HT-29 (cell line): ENCODE measurements around the gene PRIM2. TPM values are rescaled to one million over a fixed set of nuclear protein-coding genes. Genes with fewer than 3 reads are reported as not detected.
"Not testable (repeated sequence)": the region's sequence is repeated elsewhere in the genome, so short reads cannot be mapped to it uniquely, and the experiment has no call there.

ENCODE experiments used
- DNase-seq: peaks from one replicate; pipeline ENCODE4 v3.0.0-alpha.2; 2015; ENCODE audit warnings: low spot score
- total RNA-seq: library from RNA; depleted of rRNA; stranded (reverse); fragments of >200 nt; shearing (Covaris generic); gene quantifications from 2 replicates; pipeline ENCODE4 v1.2.3, GENCODE V29; 2014; rRNA removed

Gene PRIM2
- total RNA-seq, result 14.0 and 14.3 TPM in 2 replicates

DNA sequence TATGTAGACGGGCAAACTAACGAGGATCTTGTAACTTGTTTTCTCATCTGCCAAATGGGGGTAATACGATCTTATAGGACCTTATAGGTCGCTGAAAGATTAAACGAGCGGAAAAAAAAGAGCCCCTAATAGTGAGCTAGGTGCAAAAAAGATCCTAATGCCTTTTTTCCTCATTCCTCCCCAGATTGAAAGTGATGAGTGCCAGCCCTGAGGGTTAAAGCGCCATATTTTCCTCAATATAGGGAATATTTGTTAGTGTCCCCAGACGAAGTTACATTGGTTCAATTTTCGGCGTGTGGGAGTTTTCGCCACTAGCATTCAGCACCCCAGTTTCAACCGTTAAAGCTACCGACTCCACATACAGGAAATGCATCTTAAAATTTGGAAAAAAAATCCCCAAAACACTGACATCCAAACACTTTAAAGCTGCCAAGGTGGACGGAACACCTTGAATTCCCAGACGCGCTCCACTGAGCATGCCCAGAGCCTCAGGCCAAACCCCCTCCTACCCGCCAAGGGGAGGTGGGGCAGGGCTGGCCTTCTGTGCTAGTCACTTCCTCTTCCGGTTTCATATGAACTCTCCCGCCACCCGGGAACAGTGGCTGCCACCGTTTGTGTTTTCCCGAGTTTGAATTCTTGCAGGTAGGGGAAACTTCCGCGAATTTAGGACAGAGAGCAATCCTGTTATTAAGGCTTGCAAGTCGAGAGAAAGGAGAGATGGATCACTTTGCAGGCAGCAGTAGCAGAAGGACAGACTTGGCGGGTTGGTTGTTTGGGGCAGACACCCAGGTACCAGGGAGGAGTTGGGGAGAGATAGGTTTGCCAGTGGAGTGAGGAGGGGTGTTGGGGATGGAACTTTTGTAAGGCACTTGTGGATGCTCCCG lies at the start of gene PRIM2:
PRIM2 (plus strand) TSS at position 571 of the 884 bp plus-strand sequence. CDS start 816 bp downstream, outside the sequence.
- peak; percentile 88 for DNase-seq

- DNase-seq, result no peak
Observed at GRCh38 chr6:57268294-57268640, 49.2 kb upstream of the PRIM2 start.

- peak; percentile 17 for DNase-seq
Observed at GRCh38 chr6:57274113-57274824, 43.2 kb upstream of the PRIM2 start.

DNA sequence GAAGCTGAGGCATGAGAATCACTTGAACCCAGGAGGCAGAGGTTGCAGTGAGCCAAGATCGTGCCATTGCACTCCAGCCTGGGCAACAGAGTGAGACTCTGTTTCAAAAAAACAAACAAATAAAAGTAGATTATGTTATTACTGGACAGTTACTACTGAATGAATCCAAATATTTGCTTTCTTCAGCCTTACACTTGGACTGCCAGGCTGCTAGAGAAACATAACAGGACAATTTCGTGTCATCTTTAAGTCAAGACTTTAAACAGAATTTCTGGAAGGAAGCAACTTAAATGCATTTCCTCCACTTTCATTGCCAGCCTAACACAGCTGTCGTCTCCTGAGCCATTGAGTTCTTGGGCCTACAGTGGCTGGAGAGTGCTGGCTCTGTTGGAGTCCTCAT lies 42.0 kb upstream of the PRIM2 start:
- DNase-seq, result no peak

GRCh38 chr6:57276946-57277345 lies 40.5 kb upstream of the PRIM2 start:
- DNase-seq, result no peak

DNA sequence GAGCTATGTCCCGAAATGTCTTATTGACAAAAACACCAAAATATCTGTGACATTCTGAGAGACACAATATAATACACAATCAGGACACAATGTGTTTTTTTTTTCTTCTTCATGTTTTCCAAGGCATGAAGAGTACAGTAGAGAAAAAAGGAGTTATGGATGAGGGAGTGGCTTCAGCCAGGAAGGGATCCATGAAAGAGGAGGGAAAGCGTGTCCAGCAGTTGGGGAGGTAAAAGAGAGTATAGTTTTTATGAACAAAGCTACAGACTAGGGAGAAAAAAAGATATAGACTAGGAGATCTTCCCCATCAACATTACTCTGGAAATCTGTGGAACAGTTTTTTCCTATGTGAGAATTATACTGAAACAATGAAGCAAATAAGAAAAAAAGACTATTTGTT lies 38.9 kb upstream of the PRIM2 start:
- no peak for DNase-seq

GRCh38 chr6:57279013-57279412 lies 38.4 kb upstream of the PRIM2 start:
- DNase-seq, result no peak

DNA sequence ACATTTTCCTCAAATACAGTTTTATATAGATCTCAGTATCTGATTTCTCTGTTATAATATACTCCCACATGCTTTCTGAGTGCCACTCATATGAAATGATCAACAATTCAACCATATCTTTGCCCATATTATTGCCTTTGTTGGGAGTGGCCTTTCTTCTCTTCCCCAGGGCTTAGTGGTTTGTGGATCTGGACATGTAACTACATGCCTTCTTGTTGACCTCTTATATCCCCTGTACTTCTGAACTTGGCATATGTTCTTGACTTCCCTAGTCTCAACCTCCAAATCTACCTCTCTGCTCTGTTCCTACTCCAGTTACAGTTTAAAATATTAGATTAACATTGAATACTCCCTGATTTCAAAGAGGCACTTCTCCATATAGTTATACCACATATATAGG lies 34.3 kb upstream of the PRIM2 start:
- DNase-seq, result no peak

- no peak for DNase-seq
Observed at GRCh38 chr6:57283911-57284455, 33.4 kb upstream of the PRIM2 start.

GRCh38 chr6:57288136-57288535 lies 29.3 kb upstream of the PRIM2 start:
- peak; percentile 86 for DNase-seq

GRCh38 chr6:57293472-57293871 lies 24.0 kb upstream of the PRIM2 start:
- DNase-seq, result not testable (repeated sequence)

DNA sequence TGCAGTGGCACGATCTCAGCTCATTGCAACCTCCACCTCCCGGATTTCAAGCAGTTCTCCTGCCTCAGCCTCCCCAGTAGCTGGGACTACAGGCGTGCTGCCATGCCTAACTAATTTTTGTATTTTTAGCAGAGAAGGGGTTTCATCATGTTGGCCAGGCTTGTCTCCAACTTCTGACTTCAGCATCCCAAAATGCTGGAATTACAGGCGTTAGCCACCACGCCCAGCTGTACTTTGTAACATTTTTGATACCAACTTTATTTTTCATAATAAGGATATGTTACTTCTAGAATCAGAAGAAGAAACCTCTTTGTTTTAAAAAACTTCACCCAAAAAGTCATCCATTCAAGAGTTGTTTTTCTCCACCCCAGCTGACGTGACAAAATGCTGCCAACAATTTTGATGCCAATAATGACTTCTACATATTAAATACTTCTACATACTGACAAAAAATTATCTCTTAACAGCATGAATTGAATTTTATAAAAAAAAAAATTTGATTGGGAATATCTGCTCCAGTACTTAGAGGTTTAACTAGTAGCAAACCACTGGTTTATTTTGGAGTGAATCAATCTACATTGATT lies 22.5 kb upstream of the PRIM2 start:
- DNase-seq, result no peak

DNA sequence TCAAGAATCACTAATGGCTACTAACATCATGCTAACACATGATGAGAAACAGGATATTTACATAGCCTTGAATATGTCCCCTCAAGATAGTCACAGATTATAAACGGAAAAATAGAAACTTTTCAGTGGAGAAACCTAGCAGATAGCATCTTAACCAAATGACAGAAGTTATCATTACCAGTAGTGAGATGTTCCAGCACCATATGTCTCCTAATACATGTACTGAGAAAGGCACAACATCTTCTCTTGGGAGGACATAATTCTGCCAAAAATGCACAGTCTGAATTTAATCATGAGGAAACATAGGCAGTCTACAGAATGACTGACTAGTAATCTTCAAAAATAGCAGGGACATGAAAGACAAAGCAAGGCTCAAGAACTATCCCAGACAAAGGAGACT lies 19.9 kb upstream of the PRIM2 start:
- DNase-seq, result no peak

DNA sequence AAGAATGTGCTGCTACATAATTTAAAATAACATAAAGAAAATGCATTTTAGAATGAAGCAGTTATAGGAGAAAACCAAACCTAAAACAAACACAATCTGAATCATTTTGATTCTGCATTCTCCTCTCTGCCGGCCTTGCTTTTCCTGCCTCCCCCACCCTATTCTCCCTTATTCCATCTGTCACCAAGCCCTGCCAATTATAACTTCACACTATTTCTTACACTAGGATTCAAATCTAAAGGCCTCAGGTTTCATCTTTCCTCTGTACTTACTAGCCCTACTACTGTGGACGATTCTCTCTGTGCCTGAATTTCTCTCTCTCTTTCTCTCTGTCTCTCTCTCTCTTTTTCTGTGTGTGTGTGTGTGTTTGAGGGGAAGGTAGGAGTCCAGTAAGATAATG lies 18.7 kb upstream of the PRIM2 start:
- no peak for DNase-seq

- no peak for DNase-seq
Observed at GRCh38 chr6:57301757-57302156, 15.7 kb upstream of the PRIM2 start.

DNA sequence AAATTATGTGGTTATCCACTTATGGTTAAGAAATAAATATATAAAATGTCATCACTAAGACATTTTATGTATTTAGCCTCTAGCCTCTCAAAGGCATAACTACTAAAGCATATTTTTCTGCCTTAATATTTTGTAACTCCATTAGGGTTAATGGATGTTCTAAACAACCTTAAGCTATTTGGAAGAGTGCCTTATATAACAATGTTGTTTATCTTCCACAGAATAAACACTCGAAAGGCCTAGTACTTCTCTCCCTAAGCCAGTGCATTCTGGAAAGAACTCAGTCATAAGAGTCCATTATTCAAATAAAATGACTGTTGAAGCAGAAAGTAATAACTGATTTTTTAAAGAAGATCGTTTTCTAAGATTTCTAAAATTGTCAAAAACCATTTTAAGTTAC lies 15.0 kb upstream of the PRIM2 start:
- DNase-seq, result no peak

DNA sequence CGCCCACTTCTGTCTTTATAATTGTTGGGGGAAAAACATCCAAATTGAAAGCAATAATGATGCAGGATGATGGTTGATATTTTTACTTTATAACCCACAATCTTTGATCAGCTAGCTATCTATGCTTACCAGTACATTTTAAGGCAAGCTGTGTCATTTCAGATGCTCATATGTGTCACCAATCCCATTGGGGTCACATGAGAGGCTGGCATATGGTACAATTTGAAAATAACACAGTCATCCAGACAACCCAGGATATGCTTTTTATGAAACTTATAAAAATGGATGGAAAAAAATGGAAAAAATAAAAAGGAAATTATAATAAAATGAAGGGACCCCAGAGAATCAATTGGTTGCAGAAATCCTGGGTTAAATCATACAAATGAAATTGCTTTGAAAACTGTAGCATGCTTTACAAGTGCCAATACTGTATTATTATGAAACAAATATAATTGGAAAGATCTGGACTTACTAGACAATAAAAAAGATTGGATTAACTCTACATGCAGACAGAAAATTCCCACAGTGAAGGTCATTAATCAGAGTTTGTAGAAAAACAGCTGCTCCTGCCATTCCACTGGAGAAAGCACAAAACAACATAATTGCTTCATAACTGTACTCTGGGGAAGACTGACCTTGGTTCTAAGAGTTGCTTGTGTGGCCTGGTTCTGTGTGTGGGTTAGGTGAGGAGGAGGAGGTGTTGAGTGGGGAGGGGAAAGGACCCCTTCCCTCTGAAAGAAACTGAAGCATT lies 13.3 kb upstream of the PRIM2 start:
- DNase-seq, result no peak

DNA sequence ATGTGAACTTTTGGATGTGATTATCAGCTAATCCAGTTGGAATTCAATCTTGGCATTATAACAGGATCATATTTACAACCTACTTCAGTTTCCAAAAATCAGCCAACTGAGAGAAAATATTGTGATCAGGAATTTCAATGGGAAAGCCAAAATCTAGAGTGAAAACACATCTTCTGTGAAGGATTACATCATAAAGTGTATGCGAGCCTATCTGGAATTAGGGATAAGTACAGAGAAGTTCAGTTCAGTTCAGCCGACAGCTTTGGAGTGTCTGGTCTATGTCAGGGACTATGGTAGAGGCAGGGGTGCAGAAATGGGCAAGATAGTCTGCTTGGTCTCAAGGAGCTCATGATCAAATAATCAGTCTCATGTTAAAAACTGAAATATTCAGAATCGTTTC lies 12.3 kb upstream of the PRIM2 start:
- no peak for DNase-seq

DNA sequence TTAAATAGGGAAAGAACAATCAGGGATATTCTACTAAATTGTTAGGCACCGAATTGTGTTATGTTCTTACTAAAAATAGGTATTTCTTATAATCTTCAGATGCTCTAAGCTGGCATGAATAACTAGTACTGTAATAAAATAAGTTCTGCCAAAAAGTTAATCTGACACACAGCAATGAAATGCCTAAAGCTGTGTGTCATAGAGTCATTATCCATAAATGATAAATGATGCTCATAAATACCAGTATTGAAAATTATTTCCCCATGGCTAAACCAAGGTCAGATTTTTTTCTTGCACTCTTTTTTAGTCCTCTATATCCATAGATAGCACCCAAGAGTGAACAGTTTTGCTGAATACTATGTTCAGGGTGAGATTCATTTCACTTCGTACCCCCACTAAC lies 11.7 kb upstream of the PRIM2 start:
- DNase-seq, result no peak

GRCh38 chr6:57306273-57306672 lies 11.2 kb upstream of the PRIM2 start:
- DNase-seq, result no peak

DNA sequence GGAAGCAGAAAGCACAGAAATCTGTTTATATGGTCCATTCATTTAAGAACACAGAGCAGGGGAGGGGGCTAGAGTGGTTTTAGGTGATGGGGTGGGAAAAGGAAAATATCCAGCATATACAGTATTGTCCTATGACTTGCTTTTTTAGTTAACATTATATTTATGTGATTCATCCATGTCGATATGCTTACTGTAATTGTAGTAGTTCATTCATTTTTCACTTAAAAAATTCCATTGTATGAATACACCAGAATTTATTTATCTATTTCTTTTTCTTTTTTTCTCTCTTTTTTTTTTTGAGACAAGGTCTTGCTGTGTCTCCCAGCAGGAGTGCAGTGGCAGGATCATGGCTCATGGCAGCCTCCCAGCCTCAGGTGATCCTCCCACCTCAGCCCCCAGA lies 9.6 kb upstream of the PRIM2 start:
- no peak for DNase-seq

GRCh38 chr6:57308755-57309154 lies 8.7 kb upstream of the PRIM2 start:
- not testable (repeated sequence) for DNase-seq
